ENCODE measurements around the gene TRIM49D2.
"Not testable (repeated sequence)": the region's sequence is repeated elsewhere in the genome, so short reads cannot be mapped to it uniquely, and the experiment has no call there.

Gene TRIM49D2

DNA sequence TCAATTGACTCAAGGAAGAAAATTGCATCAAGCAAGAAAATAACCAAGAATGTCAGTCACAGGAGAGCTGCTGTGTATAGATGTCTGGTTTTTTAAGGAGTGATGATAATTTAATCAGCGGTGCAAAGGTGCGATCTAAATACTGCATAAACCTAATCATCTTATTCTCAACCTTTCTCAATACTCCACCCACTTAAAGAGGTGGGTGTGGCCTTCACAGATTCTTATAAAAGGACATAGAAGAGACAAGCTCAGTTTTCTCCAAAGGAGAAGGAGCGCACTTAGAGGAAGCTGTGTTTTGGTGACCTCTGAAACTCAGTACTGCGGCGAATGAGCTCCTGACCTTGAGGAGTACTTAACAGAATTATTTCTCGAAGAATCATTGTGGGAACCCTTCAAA lies at the start of gene TRIM49D2:
Gene TRIM49D2, plus strand, starts transcription at position 301 of the 400 bp plus-strand sequence. CDS start 2,698 bp downstream, outside the sequence.
- DNase-seq: not testable (repeated sequence)

DNA sequence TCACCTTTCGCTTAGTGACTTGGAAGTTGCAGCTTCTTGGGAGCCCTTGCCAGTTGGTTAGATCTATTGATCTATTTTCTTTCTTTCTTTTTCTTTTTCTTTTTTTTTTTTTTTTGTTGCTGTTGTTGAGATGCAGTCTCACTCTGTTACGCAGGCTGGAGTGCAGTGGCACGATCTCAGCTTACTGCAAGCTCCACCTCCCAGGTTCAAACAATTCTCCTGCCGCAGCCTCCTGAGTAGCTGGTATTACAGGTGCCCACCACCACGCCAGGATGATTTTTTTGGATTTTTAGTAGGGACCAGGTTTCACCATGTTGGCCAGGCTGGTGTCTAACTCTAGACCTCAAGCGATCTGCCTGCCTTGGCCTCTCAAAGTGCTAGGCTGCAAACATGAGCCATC lies 46.4 kb upstream of the TRIM49D2 start:
- DNase-seq: not testable (repeated sequence)

DNA sequence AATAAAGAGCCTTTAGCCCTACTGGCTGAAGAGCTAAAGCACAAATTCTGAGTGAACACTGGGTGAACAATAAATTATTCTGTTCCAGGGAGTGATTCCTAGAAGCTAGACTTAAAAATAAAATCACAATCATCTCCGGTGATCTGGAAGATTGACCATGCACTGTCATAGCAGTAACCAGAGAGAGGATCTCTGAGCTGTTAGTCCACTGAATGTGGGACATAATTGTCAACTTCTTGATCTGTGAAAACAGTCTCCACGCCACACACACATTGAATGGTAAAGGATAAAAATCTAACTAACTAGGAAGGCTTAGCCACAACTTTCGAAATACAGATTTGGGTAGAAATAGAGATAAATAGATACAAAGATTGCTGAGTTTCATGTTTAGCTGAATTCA lies 30.6 kb upstream of the TRIM49D2 start:
- DNase-seq: not testable (repeated sequence)

DNA sequence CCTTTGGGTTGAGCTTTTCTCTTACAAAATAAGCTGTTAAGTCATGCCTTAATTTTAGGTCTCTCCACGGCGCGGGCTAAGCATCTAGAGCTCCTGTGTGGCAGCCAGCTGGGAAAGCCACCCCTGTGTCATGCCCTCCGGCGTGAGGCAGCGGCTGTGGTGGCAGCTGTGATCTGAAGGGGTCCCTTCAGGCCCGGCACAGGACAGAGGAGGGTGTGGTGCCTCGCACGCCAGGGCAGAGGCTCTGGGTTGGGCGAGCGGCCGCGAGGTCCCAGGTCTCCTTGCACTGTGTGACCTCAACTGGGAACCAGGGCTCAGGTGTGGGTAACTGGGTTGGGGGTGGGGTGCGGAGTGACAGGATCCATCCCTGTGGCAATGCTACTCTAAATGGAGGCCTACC lies 23.1 kb upstream of the TRIM49D2 start:
- DNase-seq: not testable (repeated sequence)

DNA sequence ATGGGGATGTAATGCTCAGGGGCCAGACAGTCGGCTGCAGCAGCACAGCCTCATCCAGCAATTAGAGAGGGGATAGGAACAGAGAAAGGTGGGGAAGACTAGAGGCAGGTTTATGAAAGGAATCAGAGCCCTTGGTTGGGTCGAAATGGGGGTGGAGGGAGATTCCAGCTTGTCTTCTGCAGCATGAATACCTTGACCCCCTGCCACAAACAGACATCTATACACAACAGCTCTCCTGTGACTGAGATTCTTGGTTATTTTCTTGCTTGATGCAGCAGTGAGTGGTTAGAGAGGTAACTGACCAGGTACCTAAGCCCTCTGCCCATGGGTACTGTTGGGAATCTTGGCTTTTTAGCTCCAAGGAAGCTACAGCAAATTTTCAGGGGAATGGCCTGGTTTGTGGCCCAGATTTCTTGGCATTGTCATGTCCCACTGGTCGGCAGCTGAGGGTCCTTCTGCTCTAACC lies 1.6 kb upstream of the TRIM49D2 start, which contains the start of gene TRIM49D1:
Gene TRIM49D1, minus strand, starts transcription at position 51 of the 466 bp plus-strand sequence. CDS start 4,535 bp downstream, outside the sequence.
- no peak for DNase-seq

DNA sequence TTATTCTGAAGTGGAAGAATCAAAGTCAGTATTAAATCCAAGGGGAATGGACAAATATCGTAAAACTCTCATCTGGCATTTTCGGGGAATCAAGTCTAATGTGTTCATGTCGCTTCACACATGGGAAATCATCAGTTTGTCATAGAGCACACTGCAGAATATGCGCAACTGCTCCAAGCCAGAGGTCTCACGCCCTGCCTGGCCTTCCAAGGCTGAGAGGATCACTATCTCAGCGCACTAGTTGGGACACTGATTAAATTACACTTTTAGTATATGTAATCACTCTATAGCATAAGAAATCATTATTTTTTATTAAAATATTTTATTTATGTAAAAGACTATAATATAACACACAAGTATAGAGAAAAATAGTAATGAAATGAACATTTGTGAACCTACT lies 37.0 kb downstream of the TRIM49D2 start:
- not testable (repeated sequence) for DNase-seq

GRCh38 chr11:89965737-89966136 lies 41.9 kb downstream of the TRIM49D2 start, which contains the start of gene TRIM64:
Gene TRIM64 (plus strand): TSS chr11:89966037. CDS start chr11:89968504, 2,467 bp downstream.
- not testable (repeated sequence) for DNase-seq

Measured in OCI-M1 (cell line).